PC-3 (cell line): ENCODE data around the gene EIF3F. TPM values are rescaled to one million over a fixed set of nuclear protein-coding genes. Genes with fewer than 3 reads are reported as not detected.

ENCODE experiments used
- ATAC-seq: fragments of 200-7000 bp; cut with Tn5 transposase; 2 replicates; pipeline ENCODE4 v1.9.1; 2020; ENCODE audit warnings: mild to moderate bottlenecking, moderate library complexity
- BruUV-seq: library from RNA; stranded (reverse); fragments of 400-500 nt; replicated peaks from 2 replicates; lab custom pipeline; 2021; lab: Mats Ljungman, UMichigan
- CTCF ChIA-PET: fragments of 300-600 bp; sonication (Branson Sonifier 250); formaldehyde crosslinking; loops from one replicate; lab custom pipeline; 2022; ENCODE audit warnings: antibody characterized with exemption; lab: Charles Lee
- POLR2A ChIA-PET: fragments of 300-600 bp; sonication (Branson Sonifier 250); formaldehyde crosslinking; loops from one replicate; lab custom pipeline; 2022; ENCODE audit warnings: antibody characterized with exemption; ENCODE audit not compliant: unreplicated experiment; lab: Charles Lee
- DNase-seq: peaks from one replicate; pipeline ENCODE4 v3.0.0-alpha.2; 2015
- H2AFZ ChIP-seq: fragments of 300-600 bp; sonication (generic); 2 replicates; pipeline ENCODE4 v1.6.0; 2016; ENCODE audit warnings: antibody characterized with exemption, low read length
- H3F3A ChIP-seq: fragments of 300-600 bp; sonication (generic); one replicate; pipeline ENCODE4 v1.6.0; 2017; ENCODE audit warnings: antibody characterized with exemption, low read length, control low read depth, mild to moderate bottlenecking; ENCODE audit not compliant: unreplicated experiment
- H3K27ac ChIP-seq: fragments of 300-600 bp; sonication (generic); 2 replicates; pipeline ENCODE4 v1.5.1; 2016; ENCODE audit warnings: mild to moderate bottlenecking, low read length
- H3K27me3 ChIP-seq: fragments of 300-600 bp; sonication (generic); 2 replicates; pipeline ENCODE4 v1.6.1; 2016; ENCODE audit warnings: low read length, mixed read lengths
- H3K36me3 ChIP-seq: fragments of 300-600 bp; sonication (generic); 2 replicates; pipeline ENCODE4 v1.6.1; 2016; ENCODE audit warnings: low read depth, mixed run types, low read length, mixed read lengths
- H3K4me1 ChIP-seq: fragments of 300-600 bp; sonication (generic); 2 replicates; pipeline ENCODE4 v1.5.1; 2016; ENCODE audit warnings: low read length; ENCODE audit not compliant: insufficient read depth
- H3K4me2 ChIP-seq: fragments of 300-600 bp; sonication (generic); 2 replicates; pipeline ENCODE4 v1.6.0; 2016; ENCODE audit warnings: low read length
- H3K4me3 ChIP-seq: fragments of 300-600 bp; sonication (generic); 2 replicates; pipeline ENCODE4 v1.5.1; 2016; ENCODE audit warnings: mild to moderate bottlenecking, low read length, mixed read lengths
- H3K79me2 ChIP-seq: fragments of 300-600 bp; sonication (generic); 2 replicates; pipeline ENCODE4 v1.6.1; 2017; ENCODE audit warnings: low read length, mixed read lengths
- H3K9ac ChIP-seq: fragments of 300-600 bp; sonication (generic); 2 replicates; pipeline ENCODE4 v1.6.0; 2016; ENCODE audit warnings: mild to moderate bottlenecking, low read length
- H3K9me2 ChIP-seq: fragments of 300-600 bp; sonication (generic); replicated peaks from 2 replicates; pipeline ENCODE4 v1.6.1; 2016; ENCODE audit warnings: mixed run types, low read length, mixed read lengths
- H3K9me3 ChIP-seq: fragments of 300-600 bp; sonication (generic); 2 replicates; pipeline ENCODE4 v1.6.1; 2016; ENCODE audit warnings: low read length, mixed read lengths
- H4K20me1 ChIP-seq: fragments of 300-600 bp; sonication (generic); 2 replicates; pipeline ENCODE4 v1.6.1; 2016; ENCODE audit warnings: low read length, mixed read lengths
- CTCF ChIP-seq: fragments of 300-600 bp; sonication (generic); conservative IDR thresholded peaks from 2 replicates; pipeline ENCODE4 v1.5.1; 2017; ENCODE audit warnings: antibody characterized with exemption, low read depth, mild to moderate bottlenecking, low read length
- EZH2 ChIP-seq: fragments of 300-600 bp; sonication (generic); IDR thresholded peaks from one replicate; pipeline ENCODE4 v1.6.1; 2017; ENCODE audit warnings: antibody characterized with exemption, mild to moderate bottlenecking, low read length; ENCODE audit not compliant: unreplicated experiment
- EZH2phosphoT487 ChIP-seq: fragments of 300-600 bp; sonication (generic); IDR thresholded peaks from 2 replicates; pipeline ENCODE4 v1.6.1; 2018; ENCODE audit warnings: mild to moderate bottlenecking, antibody characterized with exemption, low read length, borderline replicate concordance
- intact Hi-C: fragments of 100-400 bp; cut with micrococcal nuclease; formaldehyde crosslinking; loops from 2 replicates; pipeline ENCODE4 v1.9.0; 2023
- total RNA-seq: library from RNA; depleted of rRNA; stranded (reverse); fragments of >200 nt; gene quantifications from 2 replicates; pipeline ENCODE4 v1.2.3, GENCODE V29; 2014

The EIF3F gene
- total RNA-seq, 1 experiment from 2014 or later = 227 TPM

- ATAC-seq = no peak
- Histone ChIP-seq H3K4me1 (0 out of 2 replicates have a peak, but pooled peaks cover 5% of the 10 kb centered on the region), H3K79me2 (no peaks in the 10 kb centered on the region), H2AFZ (no peak within 1 kb of the TSS), H3F3A (no peaks in the 10 kb centered on the region), H3K27me3 (no peaks in the 10 kb centered on the region), H3K27ac (no peak within 1 kb of the TSS), H3K4me3 (no peak within 1 kb of the TSS), H3K9me3 (0 out of 2 replicates have a peak, but pooled peaks cover 10% of the 10 kb centered on the region), H3K9me2 (no peaks in the 10 kb centered on the region), H3K4me2 (no peak within 1 kb of the TSS), H3K9ac (no peak within 1 kb of the TSS), H3K36me3 (no peaks in the 10 kb centered on the region; the same call in 1 of the 2 replicates), H4K20me1 (no peaks in the 10 kb centered on the region)
- TF ChIP-seq EZH2 = no peak
- no peak for TF ChIP-seq EZH2phosphoT487
- TF ChIP-seq CTCF = no peak
- no TSS peak for BruUV-seq
- intact Hi-C loops = no loop called here
- no peak for DNase-seq
- CTCF ChIA-PET = no interaction called here
- POLR2A ChIA-PET = no interaction called here
These were observed 45.5 kb upstream of the EIF3F start, which contains the start of gene OR10A3 for GRCh38 chr11:7941608-7942007. TSS of gene OR10A3 (minus strand) at chr11:7941708. CDS start at chr11:7939520, 2,188 bp downstream.

- intact Hi-C loops = no loop called here
- CTCF ChIA-PET = no interaction called here
- no peak overlapping the region for H3K4me2 ChIP-seq
These were observed 43.0 kb upstream of the EIF3F start for GRCh38 chr11:7944123-7944522.

More at GRCh38 chr11:7944123-7944522, 43.0 kb upstream of the EIF3F start:
- no peaks in the 10 kb centered on the region for H3K27me3 ChIP-seq
- TF ChIP-seq EZH2phosphoT487 (no peak), EZH2 (no peak), CTCF (no peak)
- H3K4me1 ChIP-seq = no peaks in the 10 kb centered on the region
- H3F3A ChIP-seq = no peaks in the 10 kb centered on the region
- no TSS peak for BruUV-seq
- no peaks in the 10 kb centered on the region for H3K79me2 ChIP-seq
- no peaks in the 10 kb centered on the region for H3K9me2 ChIP-seq
- H3K27ac ChIP-seq = no peak overlapping the region
- no peak overlapping the region for H3K9ac ChIP-seq
- 0 out of 2 replicates have a peak, but pooled peaks cover 10% of the 10 kb centered on the region for H3K9me3 ChIP-seq
- no peaks in the 10 kb centered on the region for H4K20me1 ChIP-seq
- ATAC-seq = no peak
- POLR2A ChIA-PET = no interaction called here
- H3K36me3 ChIP-seq = no peaks in the 10 kb centered on the region; the same call in 1 of the 2 replicates
- no peak overlapping the region for H3K4me3 ChIP-seq
- no peak overlapping the region for H2AFZ ChIP-seq
- DNase-seq = no peak
